SK-N-SH treated with all-trans-retinoic acid at 6 μM for 48 hours (cell line): ENCODE measurements around the gene EXOSC10.
"Not testable (repeated sequence)": the region's sequence is repeated elsewhere in the genome, so short reads cannot be mapped to it uniquely, and the experiment has no call there.

Source experiments
- ATAC-seq: fragments of 200-7000 bp; cut with Tn5 transposase; 3 replicates; pipeline ENCODE4 v1.9.1; 2020; ENCODE audit warnings: mild to moderate bottlenecking, moderate library complexity
- ARNTL ChIP-seq: fragments of 450-650 bp; formaldehyde crosslinking; IDR thresholded peaks from 2 replicates; pipeline ENCODE4 v1.5.0; 2020; ENCODE audit warnings: low read depth, mild to moderate bottlenecking, moderate library complexity, borderline replicate concordance
- CSDC2 ChIP-seq: fragments of 250-450 bp; sonication (Bioruptor Pico); IDR thresholded peaks from 2 replicates; pipeline ENCODE4 v1.5.0; 2020; ENCODE audit warnings: mild to moderate bottlenecking, moderate library complexity
- CSRNP3 ChIP-seq: fragments of 250-450 bp; sonication (Bioruptor Pico); IDR thresholded peaks from 2 replicates; pipeline ENCODE4 v1.5.1; 2021; ENCODE audit warnings: mild to moderate bottlenecking, moderate library complexity
- ESRRG ChIP-seq: fragments of 250-450 bp; sonication (Bioruptor Pico); IDR thresholded peaks from 2 replicates; pipeline ENCODE4 v1.6.1; 2021; ENCODE audit warnings: mild to moderate bottlenecking
- GLIS3 ChIP-seq: fragments of 250-450 bp; sonication (Bioruptor Pico); IDR thresholded peaks from 2 replicates; pipeline ENCODE4 v1.5.0; 2020; ENCODE audit warnings: mild to moderate bottlenecking, moderate library complexity
- ISL1 ChIP-seq: fragments of 250-450 bp; sonication (Bioruptor Pico); IDR thresholded peaks from 2 replicates; pipeline ENCODE4 v2.1.2; 2022; ENCODE audit warnings: mild to moderate bottlenecking, moderate library complexity
- OSR1 ChIP-seq: fragments of 250-450 bp; sonication (Bioruptor Pico); IDR thresholded peaks from 2 replicates; pipeline ENCODE4 v1.8.0; 2022; ENCODE audit warnings: moderate library complexity, mild to moderate bottlenecking, inconsistent platforms
- PATZ1 ChIP-seq: fragments of 250-450 bp; sonication (Bioruptor Pico); IDR thresholded peaks from 2 replicates; pipeline ENCODE4 v1.8.0; 2020; ENCODE audit warnings: mild to moderate bottlenecking, moderate library complexity, borderline replicate concordance
- RARB ChIP-seq: fragments of 250-450 bp; sonication (Bioruptor Pico); IDR thresholded peaks from 2 replicates; pipeline ENCODE4 v1.8.0; 2021; ENCODE audit warnings: mild to moderate bottlenecking, moderate library complexity
- SNAI2 ChIP-seq: fragments of 250-450 bp; sonication (Bioruptor Pico); IDR thresholded peaks from 2 replicates; pipeline ENCODE4 v1.5.0; 2020; ENCODE audit warnings: mild to moderate bottlenecking, moderate library complexity
- TCF4 ChIP-seq: fragments of 250-450 bp; sonication (Bioruptor Pico); IDR thresholded peaks from 2 replicates; pipeline ENCODE4 v1.8.0; 2021; ENCODE audit warnings: mild to moderate bottlenecking, moderate library complexity, borderline replicate concordance
- TOX ChIP-seq: fragments of 250-450 bp; sonication (Bioruptor Pico); IDR thresholded peaks from 2 replicates; pipeline ENCODE4 v1.8.0; 2021; ENCODE audit warnings: mild to moderate bottlenecking, moderate library complexity, borderline replicate concordance
- ZC3H10 ChIP-seq: fragments of 250-450 bp; sonication (Bioruptor Pico); IDR thresholded peaks from 2 replicates; pipeline ENCODE4 v1.5.1; 2021; ENCODE audit warnings: mild to moderate bottlenecking, moderate library complexity
- ZFP3 ChIP-seq: fragments of 250-450 bp; sonication (Bioruptor Pico); IDR thresholded peaks from 2 replicates; pipeline ENCODE4 v1.5.0; 2020; ENCODE audit warnings: mild to moderate bottlenecking, moderate library complexity
- ZNF565 ChIP-seq: fragments of 450-650 bp; formaldehyde crosslinking; conservative IDR thresholded peaks from 2 replicates; pipeline ENCODE4 v1.5.0; 2020; ENCODE audit warnings: low read depth, mild to moderate bottlenecking, moderate library complexity
- ZNF8 ChIP-seq: fragments of 450-650 bp; formaldehyde crosslinking; IDR thresholded peaks from 2 replicates; pipeline ENCODE4 v1.5.0; 2020; ENCODE audit warnings: mild to moderate bottlenecking, moderate library complexity
- TF ChIP-seq, protein P1 (sequence below): fragments of 250-450 bp; sonication (Bioruptor Pico); IDR thresholded peaks from 2 replicates; pipeline ENCODE4 v1.5.1; 2020; ENCODE audit warnings: low read depth, mild to moderate bottlenecking, moderate library complexity
- TF ChIP-seq, protein P2 (sequence below): fragments of 250-450 bp; sonication (Bioruptor Pico); IDR thresholded peaks from 2 replicates; pipeline ENCODE4 v1.5.0; 2020; ENCODE audit warnings: mild to moderate bottlenecking, moderate library complexity
- TF ChIP-seq, protein P3 (sequence below): fragments of 250-450 bp; sonication (Bioruptor Pico); IDR thresholded peaks from 2 replicates; pipeline ENCODE4 v1.8.0; 2021; ENCODE audit warnings: low read depth, mild to moderate bottlenecking, moderate library complexity, borderline replicate concordance

The EXOSC10 gene

DNA sequence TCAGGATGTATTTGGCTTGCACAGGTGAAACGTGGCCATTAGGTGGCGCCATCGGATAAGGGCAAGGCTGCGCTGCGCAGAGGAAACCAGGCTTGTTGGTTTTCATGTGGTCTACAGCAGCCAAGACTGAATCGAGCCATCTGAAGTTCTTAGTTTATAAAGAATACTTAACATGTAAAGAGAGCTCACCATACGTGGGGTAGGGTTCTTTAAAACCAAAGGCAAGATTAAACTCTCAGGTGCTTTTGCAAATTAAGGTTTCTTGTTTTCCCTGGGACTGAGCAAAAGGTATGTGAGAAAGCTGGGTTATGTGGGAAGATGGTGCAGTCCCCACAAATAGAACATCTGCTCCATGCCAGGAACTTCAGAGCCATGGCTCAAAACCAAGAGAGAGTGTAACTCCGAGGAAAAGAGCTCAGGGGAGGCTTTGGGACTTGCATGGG is 61.9 kb downstream of the EXOSC10 start:
- TF ChIP-seq PATZ1 (no peak), ZC3H10 (CRISPR knock-in tag) (no peak), OSR1 (no peak), TOX (CRISPR knock-in tag) (no peak)
- TF ChIP-seq, all 23 proteins: peak for 0
- peak; percentile 98 for ATAC-seq

DNA sequence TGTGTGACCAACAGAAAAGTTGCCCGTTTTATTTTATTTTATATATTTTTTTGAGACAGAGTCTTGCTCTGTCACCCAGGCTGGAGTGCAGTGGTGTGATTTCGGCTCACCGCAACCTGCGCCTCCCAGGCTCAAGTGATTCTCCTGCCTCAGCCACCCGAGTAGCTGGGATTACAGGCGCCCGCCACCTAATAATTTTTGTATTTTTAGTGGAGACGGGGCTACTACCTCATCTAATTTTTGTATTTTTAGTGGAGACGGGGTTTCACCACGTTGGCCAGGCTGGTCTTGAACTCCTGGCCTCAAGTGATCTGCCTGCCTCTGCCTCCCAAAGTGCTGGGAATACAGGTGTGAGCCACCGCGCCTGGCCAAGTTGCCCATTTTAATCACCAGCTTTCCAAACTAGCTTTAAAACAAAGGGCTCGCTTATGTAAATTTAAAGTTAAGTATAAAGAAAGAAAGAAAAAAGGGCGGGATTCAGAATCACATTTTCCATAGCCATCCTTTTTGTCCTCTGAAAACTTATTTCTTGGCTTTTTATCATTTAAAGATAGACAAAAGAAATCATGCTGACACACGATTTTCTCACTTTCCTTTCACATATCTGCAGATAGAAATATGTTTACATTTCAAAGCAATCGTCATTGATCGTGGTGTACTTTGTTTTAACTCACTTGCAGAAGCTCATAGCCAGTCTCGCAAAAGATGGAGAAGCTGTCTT is 62.5 kb downstream of the EXOSC10 start:
- ATAC-seq = not testable (repeated sequence)

- TF ChIP-seq ARNTL (CRISPR knock-in tag) (no peak), ZNF565 (CRISPR knock-in tag) (no peak), TCF4 (CRISPR knock-in tag) (no peak), GLIS3 (CRISPR knock-in tag) (no peak)
- TF ChIP-seq, protein P1, sequence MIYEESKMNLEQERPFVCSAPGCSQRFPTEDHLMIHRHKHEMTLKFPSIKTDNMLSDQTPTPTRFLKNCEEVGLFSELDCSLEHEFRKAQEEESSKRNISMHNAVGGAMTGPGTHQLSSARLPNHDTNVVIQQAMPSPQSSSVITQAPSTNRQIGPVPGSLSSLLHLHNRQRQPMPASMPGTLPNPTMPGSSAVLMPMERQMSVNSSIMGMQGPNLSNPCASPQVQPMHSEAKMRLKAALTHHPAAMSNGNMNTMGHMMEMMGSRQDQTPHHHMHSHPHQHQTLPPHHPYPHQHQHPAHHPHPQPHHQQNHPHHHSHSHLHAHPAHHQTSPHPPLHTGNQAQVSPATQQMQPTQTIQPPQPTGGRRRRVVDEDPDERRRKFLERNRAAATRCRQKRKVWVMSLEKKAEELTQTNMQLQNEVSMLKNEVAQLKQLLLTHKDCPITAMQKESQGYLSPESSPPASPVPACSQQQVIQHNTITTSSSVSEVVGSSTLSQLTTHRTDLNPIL (CRISPR knock-in tag) = no peak
- peak; percentile 11; the same call in 2 of the 3 replicates for ATAC-seq
Measured at GRCh38 chr1:11031624-11032262, 67.9 kb downstream of the EXOSC10 start.

DNA sequence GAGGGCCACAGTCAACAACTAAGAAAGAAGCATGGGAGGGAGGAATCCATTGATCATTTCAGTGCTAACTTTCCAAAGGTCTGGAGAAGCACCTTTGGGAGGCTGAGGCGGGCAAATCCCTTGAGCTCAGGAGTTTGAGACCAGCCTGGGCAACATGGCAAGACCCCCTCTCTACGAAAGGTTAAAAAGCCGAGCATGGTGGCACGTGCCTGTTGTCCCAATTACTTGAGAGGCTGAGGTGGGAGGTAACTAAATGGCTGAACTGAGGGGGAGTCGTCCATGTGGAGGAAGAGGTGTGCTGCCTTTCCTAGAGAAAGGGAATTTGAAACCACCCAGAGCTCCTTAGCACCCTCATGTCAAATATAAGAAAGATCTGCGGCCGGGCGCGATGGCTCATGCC is 68.8 kb downstream of the EXOSC10 start:
- ATAC-seq = no peak
- TF ChIP-seq SNAI2 (CRISPR knock-in tag) (no peak), ZFP3 (CRISPR knock-in tag) (no peak), ARNTL (CRISPR knock-in tag) (no peak), CSRNP3 (CRISPR knock-in tag) (no peak), CSDC2 (CRISPR knock-in tag) (no peak), OSR1 (no peak), RARB (no peak), GLIS3 (CRISPR knock-in tag) (no peak)
- TF ChIP-seq, all 23 proteins: peak for 0

DNA sequence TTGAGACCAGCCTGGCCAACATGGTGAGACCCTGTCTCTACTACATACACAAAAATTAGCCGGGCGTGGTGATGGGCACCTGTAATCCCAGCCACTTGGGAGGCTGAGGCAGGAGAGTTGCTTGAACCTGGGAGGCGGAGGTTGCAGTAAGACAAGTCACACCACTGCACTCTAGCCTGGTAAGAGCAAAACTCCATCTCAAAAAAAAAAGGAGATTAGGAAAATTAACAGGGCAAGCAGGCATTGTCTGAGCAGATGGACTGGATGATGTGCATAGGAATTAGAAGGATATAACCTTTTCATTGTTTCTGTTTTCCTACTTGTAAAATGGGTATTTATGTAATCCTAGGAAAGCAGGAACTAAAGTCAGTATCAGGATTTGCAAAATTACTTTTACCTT is 71.7 kb downstream of the EXOSC10 start:
- no peak for ATAC-seq
- TF ChIP-seq ZFP3 (CRISPR knock-in tag) = no peak
- no peak for TF ChIP-seq ISL1

GRCh38 chr1:11027316-11027715 is 72.4 kb downstream of the EXOSC10 start:
- TF ChIP-seq, protein P1 (CRISPR knock-in tag) = no peak
- TF ChIP-seq ZFP3 (CRISPR knock-in tag) (no peak), ZNF8 (no peak), ZNF565 (CRISPR knock-in tag) (no peak), ARNTL (CRISPR knock-in tag) (no peak), ESRRG (no peak), CSDC2 (CRISPR knock-in tag) (no peak)
- TF ChIP-seq, protein P2, sequence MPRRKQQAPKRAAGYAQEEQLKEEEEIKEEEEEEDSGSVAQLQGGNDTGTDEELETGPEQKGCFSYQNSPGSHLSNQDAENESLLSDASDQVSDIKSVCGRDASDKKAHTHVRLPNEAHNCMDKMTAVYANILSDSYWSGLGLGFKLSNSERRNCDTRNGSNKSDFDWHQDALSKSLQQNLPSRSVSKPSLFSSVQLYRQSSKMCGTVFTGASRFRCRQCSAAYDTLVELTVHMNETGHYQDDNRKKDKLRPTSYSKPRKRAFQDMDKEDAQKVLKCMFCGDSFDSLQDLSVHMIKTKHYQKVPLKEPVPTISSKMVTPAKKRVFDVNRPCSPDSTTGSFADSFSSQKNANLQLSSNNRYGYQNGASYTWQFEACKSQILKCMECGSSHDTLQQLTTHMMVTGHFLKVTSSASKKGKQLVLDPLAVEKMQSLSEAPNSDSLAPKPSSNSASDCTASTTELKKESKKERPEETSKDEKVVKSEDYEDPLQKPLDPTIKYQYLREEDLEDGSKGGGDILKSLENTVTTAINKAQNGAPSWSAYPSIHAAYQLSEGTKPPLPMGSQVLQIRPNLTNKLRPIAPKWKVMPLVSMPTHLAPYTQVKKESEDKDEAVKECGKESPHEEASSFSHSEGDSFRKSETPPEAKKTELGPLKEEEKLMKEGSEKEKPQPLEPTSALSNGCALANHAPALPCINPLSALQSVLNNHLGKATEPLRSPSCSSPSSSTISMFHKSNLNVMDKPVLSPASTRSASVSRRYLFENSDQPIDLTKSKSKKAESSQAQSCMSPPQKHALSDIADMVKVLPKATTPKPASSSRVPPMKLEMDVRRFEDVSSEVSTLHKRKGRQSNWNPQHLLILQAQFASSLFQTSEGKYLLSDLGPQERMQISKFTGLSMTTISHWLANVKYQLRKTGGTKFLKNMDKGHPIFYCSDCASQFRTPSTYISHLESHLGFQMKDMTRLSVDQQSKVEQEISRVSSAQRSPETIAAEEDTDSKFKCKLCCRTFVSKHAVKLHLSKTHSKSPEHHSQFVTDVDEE (CRISPR knock-in tag) = no peak
- TF ChIP-seq, protein P3, sequence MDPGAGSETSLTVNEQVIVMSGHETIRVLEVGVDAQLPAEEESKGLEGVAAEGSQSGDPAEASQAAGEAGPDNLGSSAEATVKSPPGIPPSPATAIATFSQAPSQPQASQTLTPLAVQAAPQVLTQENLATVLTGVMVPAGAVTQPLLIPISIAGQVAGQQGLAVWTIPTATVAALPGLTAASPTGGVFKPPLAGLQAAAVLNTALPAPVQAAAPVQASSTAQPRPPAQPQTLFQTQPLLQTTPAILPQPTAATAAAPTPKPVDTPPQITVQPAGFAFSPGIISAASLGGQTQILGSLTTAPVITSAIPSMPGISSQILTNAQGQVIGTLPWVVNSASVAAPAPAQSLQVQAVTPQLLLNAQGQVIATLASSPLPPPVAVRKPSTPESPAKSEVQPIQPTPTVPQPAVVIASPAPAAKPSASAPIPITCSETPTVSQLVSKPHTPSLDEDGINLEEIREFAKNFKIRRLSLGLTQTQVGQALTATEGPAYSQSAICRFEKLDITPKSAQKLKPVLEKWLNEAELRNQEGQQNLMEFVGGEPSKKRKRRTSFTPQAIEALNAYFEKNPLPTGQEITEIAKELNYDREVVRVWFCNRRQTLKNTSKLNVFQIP (CRISPR knock-in tag) = no peak
- TF ChIP-seq, all 23 proteins: peak for 0
- ATAC-seq = no peak
